K562 (cell line): ENCODE results near the gene INPP1. TPM values are rescaled to one million over a fixed set of nuclear protein-coding genes. Genes with fewer than 3 reads are reported as not detected.

Experiments used
- ADNP ChIP-seq: fragments of 200-800 bp; sonication (Bioruptor generic); IDR thresholded peaks from 2 replicates; pipeline ENCODE4 v1.6.1; 2016; ENCODE audit warnings: missing genetic modification characterization, missing compliant biosample characterization
- ATF3 ChIP-seq, 2 experiments: fragments of 450-650 bp in 1 of 2; sonication (generic) in 1 of 2; formaldehyde crosslinking in 1 of 2; IDR thresholded peaks in 1 of 2; conservative IDR thresholded peaks in 1 of 2; 2 replicates each; pipeline versions ENCODE4 v1.6.1 to v1.8.1; 2016 to 2023; ENCODE audit warnings: mild to moderate bottlenecking in 2 of 2, moderate library complexity in 2 of 2, inconsistent platforms in 1 of 2, missing genetic modification reagents in 1 of 2
- CCNT2 ChIP-seq: IDR thresholded peaks from 2 replicates; pipeline ENCODE4 v1.6.1; 2011; ENCODE audit warnings: borderline replicate concordance, low read depth, mild to moderate bottlenecking, moderate library complexity, mixed read lengths, low read length; ENCODE audit not compliant: insufficient read length; ENCODE audit errors: extremely low read depth
- MLLT1 ChIP-seq, 2 experiments: fragments of 450-650 bp; IDR thresholded peaks; 2 replicates each; pipeline ENCODE4 v1.6.1; 2016
- MTA2 ChIP-seq: fragments of 450-650 bp; IDR thresholded peaks from 2 replicates; pipeline ENCODE4 v1.6.1; 2016; ENCODE audit warnings: low read depth
- NFE2 ChIP-seq: IDR thresholded peaks from 2 replicates; pipeline ENCODE4 v1.6.1; 2014; ENCODE audit warnings: antibody characterized with exemption, low read depth
- REST ChIP-seq, 2 experiments: fragments of 450-650 bp; formaldehyde crosslinking in 1 of 2; IDR thresholded peaks; 2 replicates each; pipeline versions ENCODE4 v1.4.0 to v1.6.1; 2014 to 2020; ENCODE audit warnings: mild to moderate bottlenecking in 2 of 2, borderline replicate concordance in 1 of 2, low read depth in 1 of 2
- SAFB ChIP-seq: fragments of 200-400 bp; formaldehyde crosslinking; IDR thresholded peaks from 2 replicates; pipeline ENCODE4 v1.6.1; 2017; ENCODE audit warnings: low read depth, low read length, borderline replicate concordance
- TAL1 ChIP-seq: fragments of 450-650 bp; IDR thresholded peaks from 2 replicates; pipeline ENCODE4 v1.6.1; 2016; ENCODE audit warnings: mild to moderate bottlenecking
- TCF3 ChIP-seq: sonication (generic); formaldehyde crosslinking; IDR thresholded peaks from 2 replicates; pipeline ENCODE4 v1.4.0; 2020; ENCODE audit warnings: mild to moderate bottlenecking, missing genetic modification reagents
- TEAD1 ChIP-seq, 2 experiments: fragments of 450-650 bp in 1 of 2; sonication (generic) in 1 of 2; formaldehyde crosslinking; IDR thresholded peaks; 2 replicates each; pipeline versions ENCODE4 v1.4.0 to v1.8.0; 2020 to 2022; ENCODE audit warnings: mild to moderate bottlenecking in 2 of 2, missing genetic modification reagents in 1 of 2
- ZFP36 ChIP-seq: fragments of 150-350 bp; IDR thresholded peaks from 2 replicates; pipeline ENCODE4 v1.6.1; 2018; ENCODE audit warnings: low read length, low read depth; ENCODE audit not compliant: partially characterized antibody
- ZNF584 ChIP-seq: fragments of 200-800 bp; sonication (Bioruptor generic); IDR thresholded peaks from 2 replicates; pipeline ENCODE4 v1.6.1; 2016; ENCODE audit warnings: low read depth, mild to moderate bottlenecking, missing genetic modification characterization, missing compliant biosample characterization
- ZNF639 ChIP-seq, 2 experiments: fragments of 200-800 bp in 1 of 2; sonication (Bioruptor generic) in 1 of 2; sonication (generic) in 1 of 2; formaldehyde crosslinking in 1 of 2; IDR thresholded peaks in 1 of 2; conservative IDR thresholded peaks in 1 of 2; 2 replicates each; pipeline versions ENCODE4 v1.5.0 to v1.6.1; 2016 to 2020; ENCODE audit warnings: missing compliant biosample characterization in 1 of 2, missing genetic modification characterization in 1 of 2, missing genetic modification reagents in 1 of 2
- polyA plus RNA-seq, 8 experiments: library from polyadenylated mRNA; depleted of rRNA in 4 of 8; stranded (reverse) in 5 of 8; unstranded in 3 of 8; fragments of >200 nt; fragmentation: Nextera tagmentation in 2 of 8; fragmentation: Illumina TruSeq in 1 of 8; extraction: Ambion mirVana in 2 of 8; extraction: Trizol in 1 of 8; gene quantifications; 2 replicates each; pipeline versions ENCODE4 v1.2.1 to v1.2.3, GENCODE V29; 2011 to 2014; ENCODE audit warnings: inconsistent platforms in 1 of 8, missing spikeins in 1 of 8
- total RNA-seq, 7 experiments: library from RNA; depleted of rRNA in 6 of 7; stranded (reverse); fragments of >200 nt in 6 of 7; fragmentation: Illumina TruSeq in 2 of 7; extraction: Trizol in 2 of 7; gene quantifications; 2 replicates each; pipeline versions ENCODE4 v1.2.1 to v1.2.3, GENCODE V29; 2011 to 2021; ENCODE audit warnings: low replicate concordance in 1 of 7

INPP1 gene
- total and polyA plus RNA-seq, 9 of the 15 experiments (the other 6 are each of a cell fraction or from before 2014, with no cell fraction given), result 3.7 to 11.8 (median 6.5) TPM

- TF ChIP-seq ZFP36 (no peak), ADNP (no peak), MTA2 (no peak), TEAD1 (CRISPR knock-in tag; IDR thresholded peaks at IDR 0.05) (no peak), ZNF584 (no peak), MLLT1 (IDR thresholded peaks at IDR 0.05) (no peak), ATF3 (IDR thresholded peaks at IDR 0.05) (peak; percentile 78), ATF3 (CRISPR knock-in tag; conservative IDR thresholded peaks at IDR 0.05) (no peak), REST (IDR thresholded peaks at IDR 0.05; ENCODE audit: borderline replicate concordance) (no peak), REST (CRISPR knock-in tag; IDR thresholded peaks at IDR 0.05; ENCODE audit: low read depth) (no peak), SAFB (no peak), NFE2 (no peak), CCNT2 (peak; percentile 69), TCF3 (CRISPR knock-in tag) (peak; percentile 36), TAL1 (peak; percentile 42; the same call in 1 of the 2 replicates), ZNF639 (CRISPR knock-in tag; conservative IDR thresholded peaks at IDR 0.05 in 1 of 2, IDR thresholded peaks at IDR 0.05 in 1 of 2) (no peak)
Observed at GRCh38 chr2:190334479-190335224, 8.7 kb upstream of the INPP1 start (continued).
